Thymus (tissue), 11 donors: Measurements from ENCODE around the gene THSD4. TPM values are rescaled to one million over a fixed set of nuclear protein-coding genes. Genes with fewer than 3 reads are reported as not detected.
A peak's percentile ranks its signal among the peaks of the same experiment; 100 is the strongest.

Experiments used
- DNase-seq, 9 donors: peaks; one replicate each; pipeline ENCODE4 v3.0.0-alpha.2; 2013; ENCODE audit warnings: low spot score in 9 of 9, low read depth in 6 of 9, missing footprints in 1 of 9
- H3K27ac ChIP-seq, 2 donors: one replicate each; pipeline ENCODE4 v1.5.1; 2013; ENCODE audit warnings: control low read depth in 1 of 2, low read depth in 1 of 2, low read length in 1 of 2, mild to moderate bottlenecking in 1 of 2, moderate library complexity in 1 of 2
- H3K27me3 ChIP-seq, 2 donors: one replicate each; pipeline ENCODE4 v1.5.1; 2013; ENCODE audit warnings: low read length in 1 of 2; ENCODE audit not compliant: control insufficient read depth in 2 of 2, insufficient read depth in 1 of 2
- H3K36me3 ChIP-seq, 2 donors: one replicate each; pipeline ENCODE4 v1.5.1; 2013; ENCODE audit warnings: low read length in 1 of 2, mild to moderate bottlenecking in 1 of 2, moderate library complexity in 1 of 2; ENCODE audit not compliant: control insufficient read depth in 2 of 2, insufficient read depth in 2 of 2
- H3K4me1 ChIP-seq, 2 donors: one replicate each; pipeline ENCODE4 v1.5.1; 2013; ENCODE audit warnings: low read length in 2 of 2; ENCODE audit not compliant: control insufficient read depth in 2 of 2, insufficient read depth in 2 of 2
- H3K4me3 ChIP-seq, 2 donors: one replicate each; pipeline ENCODE4 v1.5.1; 2013; ENCODE audit warnings: low read length in 2 of 2, control low read depth in 1 of 2, mild to moderate bottlenecking in 1 of 2
- H3K9me3 ChIP-seq, 2 donors: one replicate each; pipeline ENCODE4 v1.5.1; 2013; ENCODE audit warnings: low read length in 1 of 2, mild to moderate bottlenecking in 1 of 2; ENCODE audit not compliant: control insufficient read depth in 2 of 2, insufficient read depth in 1 of 2
- WGBS: extraction: QIAGEN DNeasy Blood & Tissue Kit; methylation state at CpG from one replicate; pipeline ENCODE4 v1.1.7; 2013; 5-methylcytosine and 5-hydroxymethylcytosine counted together
- polyA plus RNA-seq: library from polyadenylated mRNA; stranded (reverse); fragments of 200-250 nt; gene quantifications from one replicate; pipeline ENCODE4 v1.2.3, GENCODE V29; 2013
- total RNA-seq: library from RNA; stranded (reverse); fragments of 120-200 nt; gene quantifications from one replicate; pipeline ENCODE4 v1.2.4, GENCODE V29; 2013
- donor health status: healthy.

The THSD4 gene
- total and polyA plus RNA-seq, 2 donors: 1.7 to 2.2 TPM

DNA sequence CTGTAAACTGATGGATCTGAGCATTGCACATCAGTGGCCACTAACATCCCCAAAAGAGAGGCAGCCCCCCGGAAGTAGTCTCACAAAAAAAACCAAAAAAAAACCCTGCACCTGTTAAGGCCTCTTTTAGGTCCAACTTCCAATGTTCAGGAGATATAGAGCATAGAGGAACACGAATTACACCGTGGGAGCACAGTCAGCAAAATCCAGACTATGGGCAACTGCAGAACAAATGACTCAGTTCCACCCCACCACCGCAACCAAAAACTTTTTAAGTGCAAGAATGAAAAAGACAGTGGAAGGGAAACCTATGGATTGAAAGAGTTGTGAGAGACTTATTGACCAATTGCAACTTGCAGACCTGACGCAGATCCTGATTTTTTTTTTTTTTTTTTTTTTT lies 652.9 kb downstream of the THSD4 start:
- Histone ChIP-seq H3K4me1 (no peaks in the 10 kb centered on the region), H3K27me3 (no peaks in the 10 kb centered on the region), H3K4me3 (no peak overlapping the region), H3K9me3 (no peaks in the 10 kb centered on the region), H3K27ac (no peak overlapping the region), H3K36me3 (no peaks in the 10 kb centered on the region)
- no peak for DNase-seq
- 97% methylated on average over 5 of the region's 5 CpGs for WGBS

DNA sequence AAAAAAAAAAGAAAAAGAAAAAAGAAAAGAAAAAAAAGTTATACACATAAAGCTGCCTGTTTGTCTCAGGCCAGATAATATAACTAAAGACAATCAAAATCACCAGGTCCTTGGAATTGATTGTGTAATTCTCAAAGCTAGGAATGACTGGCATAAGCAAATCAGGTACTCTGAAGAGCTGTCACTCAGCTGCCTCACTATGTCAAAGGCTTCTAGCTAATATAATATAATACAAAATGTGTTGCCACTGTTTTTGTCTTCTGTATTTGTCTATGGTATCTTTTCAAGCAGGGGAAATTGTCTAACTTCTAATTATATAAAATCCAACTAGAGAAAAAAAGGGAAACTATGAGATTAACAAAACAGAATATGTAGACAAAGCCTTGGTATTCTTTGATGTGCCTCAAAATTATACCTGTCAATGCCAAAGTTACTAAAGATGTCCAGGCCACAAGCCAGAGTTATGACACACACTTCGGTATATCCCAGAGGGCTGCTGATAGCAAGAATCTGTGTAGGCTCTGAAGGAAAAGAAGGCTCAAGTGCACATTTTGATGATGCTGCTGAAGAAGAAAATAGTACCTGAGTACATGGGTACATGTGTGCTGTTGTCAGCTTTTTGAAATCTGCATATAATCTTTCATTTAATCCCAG lies 658.1 kb downstream of the THSD4 start:
- H3K36me3 ChIP-seq: no peaks in the 10 kb centered on the region
- H3K27me3 ChIP-seq: no peaks in the 10 kb centered on the region
- H3K27ac ChIP-seq: no peak overlapping the region
- H3K4me1 ChIP-seq: no peaks in the 10 kb centered on the region
- 94% methylated on average over 1 of the region's 1 CpG for WGBS
- no peak overlapping the region for H3K4me3 ChIP-seq
- H3K9me3 ChIP-seq: no peaks in the 10 kb centered on the region
- DNase-seq: no peak

DNA sequence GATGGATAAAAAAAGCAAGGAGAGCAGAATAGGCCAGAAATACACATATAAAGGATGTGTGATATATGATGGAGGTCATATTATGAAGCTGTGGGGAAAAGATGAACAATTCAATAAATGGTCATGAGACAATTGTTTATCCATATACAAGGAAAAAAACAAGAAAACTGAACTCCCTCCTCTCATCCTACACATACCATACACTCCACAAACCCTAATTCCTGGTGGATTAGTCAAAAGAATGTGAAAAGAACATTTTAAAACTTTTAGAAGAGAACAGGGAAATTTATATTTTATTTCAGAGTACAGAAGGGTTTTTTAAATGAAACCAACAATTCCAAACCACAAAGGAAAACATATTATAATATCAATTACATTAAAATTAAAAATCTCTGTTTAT lies 660.6 kb downstream of the THSD4 start:
- no peaks in the 10 kb centered on the region for H3K36me3 ChIP-seq
- no peak for DNase-seq
- H3K9me3 ChIP-seq: no peaks in the 10 kb centered on the region
- H3K4me1 ChIP-seq: no peaks in the 10 kb centered on the region
- no peaks in the 10 kb centered on the region for H3K27me3 ChIP-seq
- H3K4me3 ChIP-seq: no peak overlapping the region
- H3K27ac ChIP-seq: no peak overlapping the region

DNA sequence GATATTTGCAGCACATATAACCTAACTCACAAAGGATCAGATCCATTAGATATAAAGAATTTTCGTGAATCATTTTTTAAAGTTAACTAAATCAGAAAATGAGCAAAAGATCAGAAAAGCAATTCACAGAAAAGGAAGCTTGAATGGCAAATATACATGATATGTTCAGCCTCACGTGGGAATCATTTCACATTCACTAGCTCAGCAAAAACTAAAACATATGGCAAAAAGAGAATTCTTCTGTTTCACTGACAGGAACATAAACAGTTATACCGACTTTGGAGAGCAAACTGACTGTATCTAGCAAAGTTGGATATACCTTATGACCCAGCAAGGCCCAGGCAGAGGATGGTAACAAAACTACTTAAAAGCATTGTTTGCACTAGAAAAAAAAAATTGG lies 661.0 kb downstream of the THSD4 start:
- DNase-seq: no peak
- WGBS: 89% methylated on average over 3 of the region's 3 CpGs
- H3K4me1 ChIP-seq: no peaks in the 10 kb centered on the region
- no peaks in the 10 kb centered on the region for H3K36me3 ChIP-seq
- H3K27me3 ChIP-seq: no peaks in the 10 kb centered on the region
- no peak overlapping the region for H3K27ac ChIP-seq
- no peaks in the 10 kb centered on the region for H3K9me3 ChIP-seq
- no peak overlapping the region for H3K4me3 ChIP-seq

DNA sequence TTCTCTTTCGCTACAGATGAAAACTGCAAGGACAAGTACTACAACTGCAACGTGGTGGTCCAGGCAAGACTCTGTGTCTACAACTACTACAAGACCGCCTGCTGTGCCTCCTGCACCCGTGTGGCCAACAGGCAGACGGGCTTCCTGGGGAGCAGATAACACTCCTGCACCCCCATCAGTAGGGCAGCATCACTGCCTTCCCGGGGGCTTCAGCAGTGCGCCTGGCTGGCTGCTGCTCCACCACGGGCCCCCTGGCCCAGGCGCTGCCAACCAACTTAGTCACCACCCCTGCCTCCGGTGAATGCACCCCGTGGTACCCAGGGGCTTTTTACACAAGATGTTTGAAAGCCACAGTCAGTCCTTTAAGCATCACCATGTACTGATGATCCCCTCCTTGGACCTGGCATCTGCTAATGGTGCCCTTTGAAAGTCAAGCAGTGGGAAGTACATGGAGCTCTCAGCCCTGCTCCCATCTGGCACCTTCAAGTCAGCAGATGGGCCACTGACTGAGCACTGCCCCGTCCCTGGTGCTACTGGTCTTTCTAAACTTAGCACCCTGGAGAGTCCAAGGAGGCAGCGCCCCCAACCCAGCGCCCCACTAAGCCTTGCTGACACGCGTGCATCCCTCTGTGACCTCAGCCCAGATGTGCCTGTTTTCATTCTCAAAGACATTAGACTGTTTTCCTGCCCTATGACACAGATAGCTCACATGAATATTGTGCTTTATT lies 662.1 kb downstream of the THSD4 start:
- WGBS: 91% methylated on average over 16 of the region's 16 CpGs
- Histone ChIP-seq H3K9me3 (no peaks in the 10 kb centered on the region), H3K36me3 (no peaks in the 10 kb centered on the region), H3K27me3 (no peaks in the 10 kb centered on the region), H3K4me3 (no peak overlapping the region), H3K27ac (no peak overlapping the region), H3K4me1 (no peaks in the 10 kb centered on the region)
- DNase-seq: no peak

DNA sequence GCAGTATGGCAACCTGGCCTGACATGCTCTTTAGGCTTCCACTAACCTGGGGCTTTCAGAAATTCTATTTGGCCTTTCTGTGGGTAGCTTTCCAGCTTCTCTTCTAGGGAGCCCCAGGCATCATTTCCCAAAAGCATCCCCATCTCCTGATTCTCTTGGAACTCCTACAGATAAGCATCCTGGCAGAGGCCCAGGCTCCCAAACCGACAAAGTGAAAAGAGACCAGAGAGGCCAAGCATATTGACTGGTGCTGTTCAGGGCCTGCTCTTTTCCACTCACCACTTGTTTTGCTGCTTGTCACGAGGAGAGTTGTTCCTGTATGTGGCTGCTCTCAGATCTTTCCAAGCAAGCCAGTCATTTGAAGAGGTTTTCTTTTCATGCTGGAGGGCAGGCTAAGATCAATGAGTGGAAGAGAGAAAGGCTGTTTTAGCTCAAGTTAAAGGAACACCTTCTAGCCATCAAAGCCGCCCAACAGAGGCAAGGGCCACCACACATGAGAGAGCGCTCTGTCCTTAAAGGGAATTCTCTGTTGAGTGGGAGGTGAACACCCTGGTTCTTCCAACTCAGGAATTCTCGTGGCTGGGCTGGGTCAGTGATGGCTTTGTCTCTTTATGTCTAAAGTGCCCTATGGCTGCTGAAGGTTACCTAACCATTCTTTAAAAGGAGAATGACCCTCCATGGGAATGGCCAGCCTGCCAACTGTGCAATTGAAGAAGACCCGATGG lies 664.0 kb downstream of the THSD4 start:
- Histone ChIP-seq H3K4me3 (no peak overlapping the region), H3K4me1 (no peaks in the 10 kb centered on the region), H3K36me3 (no peaks in the 10 kb centered on the region), H3K27me3 (no peaks in the 10 kb centered on the region), H3K9me3 (no peaks in the 10 kb centered on the region), H3K27ac (no peak overlapping the region)
- WGBS: 94% methylated on average over 6 of the region's 6 CpGs
- no peak for DNase-seq

DNA sequence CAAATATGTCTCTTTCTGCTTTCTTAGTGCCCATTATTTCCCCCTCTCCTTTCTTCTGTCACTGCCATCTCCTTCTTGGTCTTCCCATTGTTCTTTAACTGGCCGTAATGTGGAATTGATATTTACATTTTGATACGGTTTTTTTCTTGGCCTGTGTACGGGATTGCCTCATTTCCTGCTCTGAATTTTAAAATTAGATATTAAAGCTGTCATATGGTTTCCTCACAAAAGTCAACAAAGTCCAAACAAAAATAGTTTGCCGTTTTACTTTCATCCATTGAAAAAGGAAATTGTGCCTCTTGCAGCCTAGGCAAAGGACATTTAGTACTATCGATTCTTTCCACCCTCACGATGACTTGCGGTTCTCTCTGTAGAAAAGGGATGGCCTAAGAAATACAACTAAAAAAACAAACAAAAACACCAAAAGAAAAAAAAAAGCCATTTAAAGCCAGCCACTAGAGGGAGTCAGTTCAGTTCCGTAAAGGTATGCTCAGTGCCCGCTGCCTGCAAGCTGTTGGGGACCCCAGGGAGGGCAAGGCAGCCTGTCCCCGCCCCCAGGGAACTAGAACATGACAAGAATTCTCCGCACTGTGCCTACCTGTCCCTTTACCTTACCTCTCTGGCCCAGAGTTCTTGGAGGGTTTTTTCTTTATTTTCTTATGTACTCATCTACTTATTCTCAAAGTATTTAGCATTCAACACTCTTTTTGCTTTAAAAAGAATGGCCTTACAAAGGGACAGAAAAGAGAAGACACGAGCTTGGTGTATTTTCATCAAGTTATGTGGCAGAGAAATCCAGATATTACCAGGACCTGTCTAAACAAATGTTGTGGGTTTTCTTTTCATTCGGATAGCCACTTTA lies 665.1 kb downstream of the THSD4 start:
- H3K4me3 ChIP-seq: no peak overlapping the region
- no peaks in the 10 kb centered on the region for H3K9me3 ChIP-seq
- peak in 8 of 9 donors; percentile 7 to 67 (median 38) for DNase-seq
- H3K27me3 ChIP-seq: no peaks in the 10 kb centered on the region
- no peak overlapping the region for H3K27ac ChIP-seq
- 24% methylated on average over 13 of the region's 13 CpGs for WGBS
- H3K4me1 ChIP-seq: no peaks in the 10 kb centered on the region
- H3K36me3 ChIP-seq: no peaks in the 10 kb centered on the region

DNA sequence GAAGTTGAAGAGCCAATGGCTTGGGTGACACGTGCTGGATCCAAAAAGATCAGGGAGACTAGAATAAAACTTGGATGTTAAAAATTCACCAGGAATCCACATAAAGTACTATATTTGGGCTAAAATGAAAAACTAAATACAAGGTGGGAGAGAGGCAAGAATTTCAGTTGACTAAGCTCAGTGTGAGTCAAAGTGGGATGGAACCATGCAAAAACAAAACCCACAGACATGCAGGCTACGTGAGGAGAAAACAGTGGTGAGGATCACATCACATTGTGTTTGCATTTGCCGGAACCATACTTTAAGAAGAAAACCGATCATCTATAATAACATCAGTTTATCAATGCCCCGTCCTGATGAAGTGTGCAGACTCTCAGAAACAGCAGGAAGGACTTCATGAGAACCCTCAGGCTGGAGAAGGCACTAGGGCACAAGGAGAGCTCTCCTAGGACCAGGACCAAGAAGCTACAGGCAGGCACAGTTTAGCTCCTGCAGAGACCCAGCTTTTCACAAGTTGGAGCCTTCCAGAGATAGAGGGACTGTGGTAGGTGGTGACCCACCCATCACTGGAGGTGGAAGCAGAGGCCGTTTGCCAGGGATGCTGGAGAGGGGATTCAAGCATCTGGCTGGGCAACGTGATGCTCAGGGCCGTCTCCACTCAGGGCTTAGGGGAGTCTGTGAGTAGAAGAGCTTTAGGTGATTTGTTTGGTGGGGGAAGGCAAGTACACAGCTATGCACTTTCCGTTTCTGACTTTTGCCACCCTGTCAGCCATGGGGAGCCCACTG lies 666.1 kb downstream of the THSD4 start:
- no peaks in the 10 kb centered on the region for H3K4me1 ChIP-seq
- 95% methylated on average over 9 of the region's 9 CpGs for WGBS
- H3K27me3 ChIP-seq: no peaks in the 10 kb centered on the region
- no peak for DNase-seq
- H3K27ac ChIP-seq: no peak overlapping the region
- no peak overlapping the region for H3K4me3 ChIP-seq
- no peaks in the 10 kb centered on the region for H3K9me3 ChIP-seq
- no peaks in the 10 kb centered on the region for H3K36me3 ChIP-seq
